ENCODE data around the gene SNAI1.
"Not testable (repeated sequence)": the region's sequence is repeated elsewhere in the genome, so short reads cannot be mapped to it uniquely, and the experiment has no call there.

Gene SNAI1

DNA sequence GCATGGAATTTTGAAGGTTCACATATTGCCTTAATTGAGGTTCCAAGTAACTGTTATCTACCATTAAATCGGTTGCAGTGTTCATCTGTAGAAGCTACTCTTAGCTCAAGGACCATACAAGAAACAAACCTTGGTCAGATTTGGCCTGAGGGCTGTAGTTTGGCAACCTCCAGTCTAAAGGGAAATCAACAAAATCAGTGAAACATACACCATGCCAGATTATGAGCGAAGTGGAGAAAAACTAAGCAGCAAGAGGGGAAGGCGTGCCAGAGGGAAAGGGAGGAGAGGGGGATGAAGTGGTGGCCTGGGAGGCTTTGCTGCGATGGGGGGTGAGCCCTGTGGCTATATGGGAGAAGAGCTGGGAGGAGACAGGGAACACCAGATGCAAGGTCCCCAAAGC lies 8.8 kb upstream of the SNAI1 start:
- TF ChIP-seq, protein P1, sequence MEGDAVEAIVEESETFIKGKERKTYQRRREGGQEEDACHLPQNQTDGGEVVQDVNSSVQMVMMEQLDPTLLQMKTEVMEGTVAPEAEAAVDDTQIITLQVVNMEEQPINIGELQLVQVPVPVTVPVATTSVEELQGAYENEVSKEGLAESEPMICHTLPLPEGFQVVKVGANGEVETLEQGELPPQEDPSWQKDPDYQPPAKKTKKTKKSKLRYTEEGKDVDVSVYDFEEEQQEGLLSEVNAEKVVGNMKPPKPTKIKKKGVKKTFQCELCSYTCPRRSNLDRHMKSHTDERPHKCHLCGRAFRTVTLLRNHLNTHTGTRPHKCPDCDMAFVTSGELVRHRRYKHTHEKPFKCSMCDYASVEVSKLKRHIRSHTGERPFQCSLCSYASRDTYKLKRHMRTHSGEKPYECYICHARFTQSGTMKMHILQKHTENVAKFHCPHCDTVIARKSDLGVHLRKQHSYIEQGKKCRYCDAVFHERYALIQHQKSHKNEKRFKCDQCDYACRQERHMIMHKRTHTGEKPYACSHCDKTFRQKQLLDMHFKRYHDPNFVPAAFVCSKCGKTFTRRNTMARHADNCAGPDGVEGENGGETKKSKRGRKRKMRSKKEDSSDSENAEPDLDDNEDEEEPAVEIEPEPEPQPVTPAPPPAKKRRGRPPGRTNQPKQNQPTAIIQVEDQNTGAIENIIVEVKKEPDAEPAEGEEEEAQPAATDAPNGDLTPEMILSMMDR (IDR thresholded peaks at IDR 0.05; ENCODE audit: control insufficient read depth, insufficient read depth, low read depth, low read length, missing control alignments), result no peak
- H3K4me3 ChIP-seq (ENCODE audit: control insufficient read depth, low read depth, low read length), result no peak overlapping the region
- DNase-seq (ENCODE audit: low read depth), result no peak

DNA sequence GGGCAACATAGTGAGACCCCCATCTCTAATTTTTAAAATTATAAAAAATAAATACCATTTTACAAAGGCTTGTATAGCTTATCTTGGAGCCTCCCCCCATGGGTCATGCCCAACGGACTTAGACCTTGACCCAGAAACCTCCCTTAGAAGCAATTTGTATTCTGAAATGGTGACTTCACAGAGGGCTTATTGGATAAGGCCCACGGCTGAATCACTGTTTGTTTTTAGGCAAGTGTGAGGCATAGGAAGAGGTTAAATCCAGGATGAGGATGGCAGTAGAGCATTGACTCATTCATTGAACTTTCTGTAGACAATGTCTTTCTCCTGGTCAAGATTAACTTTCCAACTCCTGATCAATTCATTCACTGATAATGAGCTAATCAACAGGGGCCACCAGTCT lies 6.2 kb upstream of the SNAI1 start:
- H3K4me3 ChIP-seq (ENCODE audit: control insufficient read depth, low read depth, low read length), result no peak overlapping the region
- TF ChIP-seq, protein P1 (IDR thresholded peaks at IDR 0.05; ENCODE audit: control insufficient read depth, insufficient read depth, low read depth, low read length, missing control alignments), result no peak
- no peak for DNase-seq (ENCODE audit: low read depth)

GRCh38 chr20:49977740-49978139 lies 5.0 kb upstream of the SNAI1 start:
- DNase-seq (ENCODE audit: low read depth); H3K4me3 ChIP-seq (ENCODE audit: control insufficient read depth, low read depth, low read length): not testable (repeated sequence)

DNA sequence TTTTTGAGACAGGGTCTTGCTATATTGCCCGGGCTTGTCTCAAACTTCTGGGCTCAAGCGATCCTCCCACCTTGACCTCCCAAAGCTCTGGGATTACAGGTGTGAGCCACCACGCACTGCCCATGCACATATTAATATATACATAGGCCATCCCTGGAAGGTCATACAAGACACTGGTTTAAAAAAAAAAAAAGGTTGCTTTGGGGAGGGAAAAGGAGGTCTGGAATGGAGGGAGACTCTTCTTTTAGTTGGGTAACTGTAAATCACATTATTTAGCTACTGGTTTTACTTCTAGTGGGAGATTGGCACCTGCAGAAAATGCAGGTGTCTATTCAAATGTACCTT lies 4.1 kb upstream of the SNAI1 start:
- no peak for DNase-seq (ENCODE audit: low read depth)
- TF ChIP-seq, protein P1 (IDR thresholded peaks at IDR 0.05; ENCODE audit: control insufficient read depth, insufficient read depth, low read depth, low read length, missing control alignments), result no peak
- no peak overlapping the region for H3K4me3 ChIP-seq (ENCODE audit: control insufficient read depth, low read depth, low read length)

DNA sequence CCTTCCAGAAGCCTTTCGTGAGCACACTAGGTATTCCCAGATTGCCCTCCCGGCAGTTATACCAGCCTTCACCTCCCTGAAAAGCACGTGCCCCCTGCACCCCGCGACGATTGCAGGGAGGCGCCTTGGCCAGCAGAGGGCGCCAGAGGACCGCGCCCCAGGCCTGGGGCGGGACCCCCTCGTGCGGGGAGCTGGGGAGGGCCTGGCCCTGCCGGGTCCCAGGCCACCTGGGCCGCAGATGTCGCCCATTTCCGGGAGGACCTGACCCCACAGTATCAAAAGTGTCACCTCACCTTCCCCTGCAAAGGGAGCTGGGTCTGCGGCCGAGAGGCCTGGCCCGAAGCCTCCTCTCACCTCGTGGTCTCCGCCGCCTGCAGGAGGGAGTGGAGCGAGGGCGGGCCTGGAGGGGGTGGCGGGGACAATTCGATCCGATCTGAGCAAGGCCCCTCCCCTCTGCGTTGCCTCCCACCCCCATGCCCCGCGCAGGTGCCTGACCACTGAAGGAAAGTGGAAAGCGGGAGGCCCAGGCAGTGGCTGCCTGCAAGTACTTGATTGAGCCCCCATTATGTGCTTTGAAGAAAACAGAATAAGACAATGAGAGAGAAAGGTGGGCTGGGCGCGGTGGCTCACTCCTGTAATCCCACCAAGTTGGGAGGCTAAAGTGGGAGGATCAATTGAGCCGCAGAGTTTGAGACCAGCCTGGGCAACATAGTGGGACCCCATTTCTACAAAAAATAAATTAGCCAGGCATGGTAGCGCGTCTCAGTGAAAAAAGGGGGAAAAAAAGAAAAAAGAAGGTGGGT lies 3.5 kb upstream of the SNAI1 start:
- DNase-seq (ENCODE audit: low read depth), result no peak
- H3K4me3 ChIP-seq (ENCODE audit: control insufficient read depth, low read depth, low read length), result peak overlapping the region; percentile 14; the same call in 1 of the 2 replicates
- TF ChIP-seq, protein P1 (IDR thresholded peaks at IDR 0.05; ENCODE audit: control insufficient read depth, insufficient read depth, low read depth, low read length, missing control alignments), result peak; percentile 90

GRCh38 chr20:49980140-49981008 lies 2.4 kb upstream of the SNAI1 start:
- TF ChIP-seq, protein P1 (IDR thresholded peaks at IDR 0.05; ENCODE audit: control insufficient read depth, insufficient read depth, low read depth, low read length, missing control alignments), result no peak
- no peak overlapping the region for H3K4me3 ChIP-seq (ENCODE audit: control insufficient read depth, low read depth, low read length)
- DNase-seq (ENCODE audit: low read depth), result no peak
